Activated CD4-positive, alpha-beta T cell treated with anti-CD3 and anti-CD28 coated beads, Interleukin-2, amount 50 U/mL, for 24 hours (primary cell): Measurements from ENCODE around the gene RASD1.
"Not testable (repeated sequence)": the region's sequence is repeated elsewhere in the genome, so short reads cannot be mapped to it uniquely, and the experiment has no call there.

Source experiments
- DNase-seq, 2 donors: peaks; one replicate each; pipeline ENCODE4 v3.0.0-alpha.2; 2020; ENCODE audit warnings: low read depth in 1 of 2, low spot score in 1 of 2

The RASD1 gene

GRCh38 chr17:17479209-17479608 is 17.0 kb downstream of the RASD1 start:
- DNase-seq, result no peak

GRCh38 chr17:17476865-17477467 is 19.2 kb downstream of the RASD1 start, which contains the start of gene MED9:
Gene MED9 (plus strand): TSS chr17:17477000. CDS start chr17:17477042, 42 bp downstream.
- DNase-seq, result peak; percentile 92 to 93

GRCh38 chr17:17474341-17474740 is 21.9 kb downstream of the RASD1 start:
- no peak for DNase-seq

- no peak for DNase-seq
These were observed 23.8 kb downstream of the RASD1 start for GRCh38 chr17:17472333-17472920.

GRCh38 chr17:17469996-17470395 is 26.2 kb downstream of the RASD1 start:
- no peak for DNase-seq

GRCh38 chr17:17469358-17469757 is 26.8 kb downstream of the RASD1 start:
- no peak for DNase-seq

GRCh38 chr17:17468217-17469010 is 27.8 kb downstream of the RASD1 start:
- no peak for DNase-seq

GRCh38 chr17:17467720-17468119 is 28.5 kb downstream of the RASD1 start:
- no peak for DNase-seq

GRCh38 chr17:17467016-17467415 is 29.2 kb downstream of the RASD1 start:
- DNase-seq, result no peak

- no peak for DNase-seq
These were observed 29.7 kb downstream of the RASD1 start for GRCh38 chr17:17466511-17466910.

- DNase-seq, result not testable (repeated sequence)
These were observed 30.3 kb downstream of the RASD1 start for GRCh38 chr17:17465878-17466277.

GRCh38 chr17:17463821-17464220 is 32.4 kb downstream of the RASD1 start:
- DNase-seq, result no peak

- no peak for DNase-seq
These were observed 34.0 kb downstream of the RASD1 start for GRCh38 chr17:17462048-17462824.

- DNase-seq, result no peak
These were observed 36.2 kb downstream of the RASD1 start for GRCh38 chr17:17460038-17460437.

- no peak for DNase-seq
These were observed 38.5 kb downstream of the RASD1 start for GRCh38 chr17:17457680-17458079.

- no peak for DNase-seq
These were observed 39.9 kb downstream of the RASD1 start for GRCh38 chr17:17456251-17456650.

GRCh38 chr17:17455173-17455572 is 41.0 kb downstream of the RASD1 start:
- no peak for DNase-seq

- not testable (repeated sequence) for DNase-seq
These were observed 41.5 kb downstream of the RASD1 start for GRCh38 chr17:17454700-17455099.

GRCh38 chr17:17454276-17454675 is 41.9 kb downstream of the RASD1 start:
- no peak for DNase-seq

- DNase-seq, result no peak
These were observed 43.1 kb downstream of the RASD1 start for GRCh38 chr17:17453088-17453487.

- DNase-seq, result no peak
These were observed 47.5 kb downstream of the RASD1 start for GRCh38 chr17:17448723-17449122.
